Measurements from ENCODE around the gene SNCG. TPM values are rescaled to one million over a fixed set of nuclear protein-coding genes. Genes with fewer than 3 reads are reported as not detected.
"Not testable (repeated sequence)": the region's sequence is repeated elsewhere in the genome, so short reads cannot be mapped to it uniquely, and the experiment has no call there.

Gene SNCG
- total RNA-seq, 1 donor from 2014 or later, result 46.2 TPM

- DNase-seq (ENCODE audit: low read depth in 2 of 2), result no peak
Observed at GRCh38 chr10:86974484-86974883, 16.1 kb downstream of the SNCG start.

- DNase-seq (ENCODE audit: low read depth in 2 of 2), result no peak
Observed at GRCh38 chr10:86976362-86977056, 18.1 kb downstream of the SNCG start.

- DNase-seq (ENCODE audit: low read depth in 2 of 2), result not testable (repeated sequence)
Observed at GRCh38 chr10:86978457-86978856, 20.1 kb downstream of the SNCG start.

- no peak for DNase-seq (ENCODE audit: low read depth in 2 of 2)
Observed at GRCh38 chr10:86979296-86979818, 21.0 kb downstream of the SNCG start.

GRCh38 chr10:86979977-86980448 is 21.6 kb downstream of the SNCG start:
- peak in 1 of 2 donors; percentile 14 for DNase-seq (ENCODE audit: low read depth in 2 of 2)

- DNase-seq (ENCODE audit: low read depth in 2 of 2), result not testable (repeated sequence)
Observed at GRCh38 chr10:86981020-86981419, 22.6 kb downstream of the SNCG start.

- no peak for DNase-seq (ENCODE audit: low read depth in 2 of 2)
Observed at GRCh38 chr10:86981716-86982115, 23.3 kb downstream of the SNCG start.

GRCh38 chr10:86984498-86984897 is 26.1 kb downstream of the SNCG start:
- not testable (repeated sequence) for DNase-seq (ENCODE audit: low read depth in 2 of 2)

GRCh38 chr10:86988520-86988919 is 30.1 kb downstream of the SNCG start:
- DNase-seq (ENCODE audit: low read depth in 2 of 2), result no peak

GRCh38 chr10:86991362-86991761 is 33.0 kb downstream of the SNCG start:
- not testable (repeated sequence) for DNase-seq (ENCODE audit: low read depth in 2 of 2)

GRCh38 chr10:86992456-86992855 is 34.1 kb downstream of the SNCG start:
- DNase-seq (ENCODE audit: low read depth in 2 of 2), result no peak

- DNase-seq (ENCODE audit: low read depth in 2 of 2), result no peak
Observed at GRCh38 chr10:86992929-86993328, 34.5 kb downstream of the SNCG start.

- DNase-seq (ENCODE audit: low read depth in 2 of 2), result not testable (repeated sequence)
Observed at GRCh38 chr10:86999802-87000403, 41.5 kb downstream of the SNCG start.

GRCh38 chr10:87000491-87000890 is 42.1 kb downstream of the SNCG start:
- peak in 1 of 2 donors; percentile 30 for DNase-seq (ENCODE audit: low read depth in 2 of 2)

- DNase-seq (ENCODE audit: low read depth in 2 of 2), result not testable (repeated sequence)
Observed at GRCh38 chr10:87007124-87007523, 48.7 kb downstream of the SNCG start.

GRCh38 chr10:87007674-87008073 is 49.3 kb downstream of the SNCG start:
- not testable (repeated sequence) for DNase-seq (ENCODE audit: low read depth in 2 of 2)

- DNase-seq (ENCODE audit: low read depth in 2 of 2), result not testable (repeated sequence)
Observed at GRCh38 chr10:87008303-87008702, 49.9 kb downstream of the SNCG start.

GRCh38 chr10:87009134-87009696 is 50.8 kb downstream of the SNCG start:
- not testable (repeated sequence) for DNase-seq (ENCODE audit: low read depth in 2 of 2)

All from lung microvascular endothelial cell (primary cell).